ENCODE measurements around the gene TCHP. TPM values are rescaled to one million over a fixed set of nuclear protein-coding genes. Genes with fewer than 3 reads are reported as not detected.
"Not testable (repeated sequence)": the region's sequence is repeated elsewhere in the genome, so short reads cannot be mapped to it uniquely, and the experiment has no call there.

The TCHP gene
- polyA plus RNA-seq, 4 donors: 20.8 to 32.9 (median 26.6) TPM

GRCh38 chr12:109905301-109905700, 5.2 kb downstream of the TCHP start:
- DNase-seq (ENCODE audit: low read depth in 4 of 4, low spot score in 2 of 4): no peak

GRCh38 chr12:109910254-109910968, 10.3 kb downstream of the TCHP start:
- DNase-seq (ENCODE audit: low read depth in 4 of 4, low spot score in 2 of 4): no peak

GRCh38 chr12:109910969-109911348, 10.9 kb downstream of the TCHP start:
- no peak for DNase-seq (ENCODE audit: low read depth in 4 of 4, low spot score in 2 of 4)

- DNase-seq (ENCODE audit: low read depth in 4 of 4, low spot score in 2 of 4): no peak
Observed at GRCh38 chr12:109912855-109913321, 12.8 kb downstream of the TCHP start.

- no peak for DNase-seq (ENCODE audit: low read depth in 4 of 4, low spot score in 2 of 4)
Observed at GRCh38 chr12:109914461-109914860, 14.4 kb downstream of the TCHP start.

- no peak for DNase-seq (ENCODE audit: low read depth in 4 of 4, low spot score in 2 of 4)
Observed at GRCh38 chr12:109915171-109916040, 15.3 kb downstream of the TCHP start.

- no peak for DNase-seq (ENCODE audit: low read depth in 4 of 4, low spot score in 2 of 4)
Observed at GRCh38 chr12:109916045-109916444, 16.0 kb downstream of the TCHP start.

- DNase-seq (ENCODE audit: low read depth in 4 of 4, low spot score in 2 of 4): no peak
Observed at GRCh38 chr12:109919456-109919855, 19.4 kb downstream of the TCHP start.

- no peak for DNase-seq (ENCODE audit: low read depth in 4 of 4, low spot score in 2 of 4)
Observed at GRCh38 chr12:109920261-109920780, 20.2 kb downstream of the TCHP start.

- no peak for DNase-seq (ENCODE audit: low read depth in 4 of 4, low spot score in 2 of 4)
Observed at GRCh38 chr12:109921982-109922381, 21.9 kb downstream of the TCHP start.

- no peak for DNase-seq (ENCODE audit: low read depth in 4 of 4, low spot score in 2 of 4)
Observed at GRCh38 chr12:109923038-109923437, 23.0 kb downstream of the TCHP start.

GRCh38 chr12:109923481-109924245, 23.6 kb downstream of the TCHP start:
- DNase-seq (ENCODE audit: low read depth in 4 of 4, low spot score in 2 of 4): no peak

GRCh38 chr12:109925185-109925840, 25.2 kb downstream of the TCHP start:
- DNase-seq (ENCODE audit: low read depth in 4 of 4, low spot score in 2 of 4): no peak

GRCh38 chr12:109926016-109926415, 25.9 kb downstream of the TCHP start:
- no peak for DNase-seq (ENCODE audit: low read depth in 4 of 4, low spot score in 2 of 4)

- no peak for DNase-seq (ENCODE audit: low read depth in 4 of 4, low spot score in 2 of 4)
Observed at GRCh38 chr12:109926488-109927210, 26.6 kb downstream of the TCHP start.

- no peak for DNase-seq (ENCODE audit: low read depth in 4 of 4, low spot score in 2 of 4)
Observed at GRCh38 chr12:109927622-109928021, 27.5 kb downstream of the TCHP start.

GRCh38 chr12:109928058-109928656, 28.1 kb downstream of the TCHP start:
- DNase-seq (ENCODE audit: low read depth in 4 of 4, low spot score in 2 of 4): no peak

- DNase-seq (ENCODE audit: low read depth in 4 of 4, low spot score in 2 of 4): not testable (repeated sequence)
Observed at GRCh38 chr12:109929326-109929725, 29.3 kb downstream of the TCHP start.
